Smooth muscle cell of the pulmonary artery (primary cell): Measurements from ENCODE around the gene DBH. TPM values are rescaled to one million over a fixed set of nuclear protein-coding genes. Genes with fewer than 3 reads are reported as not detected.

Source experiments
- total RNA-seq: library from RNA; depleted of rRNA; stranded (reverse); fragments of >200 nt; gene quantifications from 2 replicates; pipeline ENCODE4 v1.2.3, GENCODE V29; 2014

Gene DBH
- total RNA-seq = not detected in 2 replicates

GRCh38 chr9:133635533-133636531 lies at the start of gene DBH:
Gene DBH (plus strand): TSS chr9:133636363. CDS start chr9:133636372, 9 bp downstream.

GRCh38 chr9:133609311-133610098 lies 26.7 kb upstream of the DBH start, which contains the start of gene FAM163B:
Gene FAM163B (minus strand): TSS chr9:133609389. CDS start chr9:133580223, 29,166 bp downstream.

Other genes starting within 250 kb of the DBH start
- 14.6 and 17.3 TPM in 2 replicates for gene REXO4, start 218.4 kb upstream of the DBH start, total RNA-seq
- 4.1 and 6.1 TPM in 2 replicates for gene ADAMTS13, start 214.0 kb upstream of the DBH start, total RNA-seq
- gene CACFD1, start 176.4 kb upstream of the DBH start, total RNA-seq = 10.9 and 13.7 TPM in 2 replicates
- gene SLC2A6, start 157.3 kb upstream of the DBH start, total RNA-seq = 12.5 and 19.7 TPM in 2 replicates
- gene MYMK, start 111.4 kb upstream of the DBH start, total RNA-seq = not detected in 2 replicates
- gene ADAMTSL2, start 101.7 kb upstream of the DBH start, total RNA-seq = 2.0 and 10.6 TPM in 2 replicates
- 0.20 and 0.39 TPM in 2 replicates for gene FAM163B, start 27.0 kb upstream of the DBH start, total RNA-seq
- gene SARDH, start 102.0 kb downstream of the DBH start, total RNA-seq = 5.0 and 11.7 TPM in 2 replicates